Kidney glomerular epithelial cell (primary cell): ENCODE measurements around the gene PRICKLE3.
A peak's percentile ranks its signal among the peaks of the same experiment; 100 is the strongest.
"Not testable (repeated sequence)": the region's sequence is repeated elsewhere in the genome, so short reads cannot be mapped to it uniquely, and the experiment has no call there.

Experiments used
- DNase-seq: peaks from one replicate; lab custom pipeline; 2025; lab: John Stamatoyannopoulos, UW

The PRICKLE3 gene

GRCh38 chrX:49157194-49157593 is 29.0 kb downstream of the PRICKLE3 start:
- DNase-seq, result no peak

- DNase-seq, result peak; percentile 50
Observed at GRCh38 chrX:49155900-49156837, 30.0 kb downstream of the PRICKLE3 start.

DNA sequence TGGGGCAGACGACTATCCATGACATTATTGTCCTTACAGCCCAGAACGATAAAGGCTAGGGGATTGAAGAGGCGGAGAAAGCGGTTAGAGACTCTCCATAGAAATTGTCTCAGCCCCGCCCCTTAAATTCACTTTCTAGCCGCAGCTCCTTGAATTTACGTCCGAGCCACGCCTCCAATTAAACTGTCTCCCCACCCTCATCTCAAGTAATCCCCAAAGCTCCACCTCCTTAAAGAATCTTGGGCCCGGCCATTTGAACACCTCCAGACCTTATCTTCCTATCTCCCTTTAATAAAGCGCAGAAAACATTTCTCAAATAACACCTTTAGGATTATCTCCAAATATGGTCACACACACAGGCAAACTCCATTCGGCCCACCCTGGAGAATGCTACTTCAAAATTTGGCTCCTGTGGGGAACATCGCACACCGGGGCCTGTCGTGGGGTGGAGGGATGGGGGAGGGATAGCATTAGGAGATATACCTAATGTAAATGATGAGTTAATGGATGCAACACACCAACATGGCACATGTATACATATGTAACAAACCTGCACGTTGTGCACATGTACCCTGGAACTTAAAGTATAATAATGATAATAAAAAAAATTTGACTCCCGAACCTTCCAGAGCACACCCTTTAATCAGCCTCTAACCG is 30.8 kb downstream of the PRICKLE3 start:
- peak; percentile 24 for DNase-seq

- no peak for DNase-seq
Observed at GRCh38 chrX:49153467-49153866, 32.7 kb downstream of the PRICKLE3 start.

DNA sequence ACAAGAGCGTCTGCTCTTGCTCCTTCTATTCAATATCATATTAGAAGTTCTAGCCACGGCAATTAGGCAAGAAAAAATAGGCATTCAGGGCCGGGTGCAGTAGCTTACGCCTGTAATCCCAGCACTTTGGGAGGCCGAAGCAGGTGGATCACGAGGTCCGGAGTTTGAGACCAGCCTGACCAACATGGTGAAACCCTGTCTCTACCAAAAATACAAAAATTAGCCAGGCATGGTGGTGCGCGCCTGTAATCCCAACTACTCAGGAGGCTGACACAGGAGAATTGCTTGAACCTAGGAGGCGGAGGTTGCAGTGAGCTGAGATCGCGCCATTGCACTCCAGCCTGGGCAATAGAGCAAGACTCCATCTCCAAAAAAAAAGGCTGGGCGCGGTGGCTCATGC is 36.9 kb downstream of the PRICKLE3 start:
- not testable (repeated sequence) for DNase-seq

DNA sequence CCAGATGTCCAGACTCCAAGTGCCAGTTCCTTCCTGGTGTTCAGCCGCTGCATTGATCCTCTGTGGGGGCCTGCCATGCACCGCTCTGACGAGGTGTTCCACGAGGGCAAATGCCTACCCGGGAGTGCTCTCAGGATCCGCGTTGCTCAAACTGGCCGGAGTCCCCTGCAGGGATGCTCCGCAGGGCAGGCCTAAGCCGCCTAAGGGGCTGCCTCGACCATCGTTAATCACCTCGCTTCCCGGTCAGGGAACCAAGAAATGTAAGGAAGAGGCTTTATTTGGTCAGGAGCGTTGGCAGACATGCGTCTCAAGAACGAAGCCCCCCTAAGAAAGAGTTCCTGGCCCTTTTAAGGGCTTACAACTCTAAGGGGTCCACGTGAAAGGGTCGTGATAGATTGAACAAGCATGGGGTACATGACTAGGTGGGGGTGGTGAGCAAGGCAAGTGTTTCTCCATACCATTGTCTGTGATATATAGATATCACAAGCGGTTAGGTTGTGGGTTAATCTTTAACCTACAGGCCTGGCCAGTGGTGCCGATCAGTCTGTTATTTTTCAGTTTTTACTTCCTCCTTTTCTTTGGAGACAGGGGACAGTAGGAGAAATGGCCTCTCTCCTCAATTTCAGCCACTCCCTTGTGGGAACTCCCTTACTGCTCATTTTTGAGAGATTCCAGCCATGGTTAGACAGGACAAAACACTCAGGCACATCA is 37.6 kb downstream of the PRICKLE3 start:
- not testable (repeated sequence) for DNase-seq

GRCh38 chrX:49147936-49148335 is 38.2 kb downstream of the PRICKLE3 start:
- no peak for DNase-seq

DNA sequence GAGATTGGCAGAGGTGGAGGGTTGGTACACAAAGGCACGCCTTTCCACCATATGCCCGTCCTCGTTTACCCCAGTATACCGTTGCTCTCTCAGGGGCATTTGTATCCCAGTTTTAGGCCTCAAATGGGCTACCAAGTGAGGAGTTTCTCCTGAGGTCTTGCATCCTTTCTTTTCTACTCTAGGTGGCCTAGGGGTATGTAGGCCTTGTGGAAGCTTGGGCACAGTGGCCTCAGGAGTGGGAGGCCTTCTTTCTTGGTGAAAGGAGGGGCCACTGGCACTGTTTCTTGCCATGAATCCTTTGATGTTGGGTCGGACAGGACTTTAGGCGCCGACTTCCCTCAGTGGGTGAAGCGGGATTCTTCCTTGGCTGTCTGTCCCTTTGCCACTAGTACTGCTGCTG is 38.9 kb downstream of the PRICKLE3 start:
- DNase-seq, result no peak

- DNase-seq, result not testable (repeated sequence)
Observed at GRCh38 chrX:49143154-49143553, 43.0 kb downstream of the PRICKLE3 start.

DNA sequence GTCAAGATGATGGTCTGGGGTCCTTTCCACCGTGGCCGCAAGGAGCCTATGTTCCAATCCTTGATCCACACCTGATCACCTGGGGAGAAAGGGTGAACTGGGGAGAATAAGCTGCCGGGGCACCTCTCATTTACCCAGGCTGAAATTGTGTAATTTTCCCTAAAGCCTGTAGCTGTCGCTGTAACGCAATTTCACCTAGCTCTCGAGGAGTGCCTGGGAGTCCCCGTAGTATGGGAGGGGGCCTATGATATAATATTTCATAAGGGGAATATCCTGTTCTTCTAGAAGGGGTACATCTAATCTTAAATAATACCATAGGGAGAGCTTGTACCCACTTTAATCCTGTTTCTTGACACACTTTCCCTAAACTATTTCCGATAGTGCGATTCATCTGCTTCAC is 43.9 kb downstream of the PRICKLE3 start:
- DNase-seq, result not testable (repeated sequence)

DNA sequence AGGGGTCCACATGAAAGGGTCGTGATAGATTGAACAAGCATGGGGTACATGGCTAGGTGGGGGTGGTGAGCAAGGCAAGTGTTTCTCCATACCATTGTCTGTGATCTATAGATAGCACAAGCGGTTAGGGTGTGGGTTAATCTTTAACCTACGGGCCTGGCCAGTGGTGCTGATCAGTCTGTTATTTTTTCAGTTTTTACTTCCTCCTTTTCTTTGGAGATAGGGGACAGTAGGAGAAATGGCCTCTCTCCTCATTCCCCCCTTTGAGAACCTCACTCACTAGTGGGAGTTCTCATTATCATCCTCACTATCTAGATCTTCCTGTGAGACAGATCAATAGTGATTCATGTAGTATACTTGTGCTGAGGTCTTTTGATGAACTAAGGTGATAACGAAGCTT is 46.5 kb downstream of the PRICKLE3 start:
- no peak for DNase-seq

DNA sequence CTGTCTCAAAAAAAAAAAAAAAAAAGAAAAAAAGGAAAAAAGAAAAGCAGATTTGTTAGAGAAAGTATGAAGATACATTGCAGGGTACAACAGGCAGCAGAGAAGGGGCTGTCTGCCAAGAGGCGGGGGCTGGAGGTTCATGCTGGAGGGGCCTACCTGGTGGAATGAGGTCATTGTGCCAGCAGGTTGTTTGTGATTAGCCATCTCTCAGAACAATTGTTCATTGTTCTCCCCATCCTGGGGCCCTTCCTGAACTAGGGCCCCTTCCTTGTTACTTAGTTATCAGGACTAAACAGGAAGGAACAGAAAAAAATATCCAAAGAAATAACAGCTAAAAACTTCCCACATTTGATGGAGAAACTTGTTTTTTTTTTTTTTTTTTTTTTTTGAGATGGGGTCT is 48.7 kb downstream of the PRICKLE3 start:
- no peak for DNase-seq

DNA sequence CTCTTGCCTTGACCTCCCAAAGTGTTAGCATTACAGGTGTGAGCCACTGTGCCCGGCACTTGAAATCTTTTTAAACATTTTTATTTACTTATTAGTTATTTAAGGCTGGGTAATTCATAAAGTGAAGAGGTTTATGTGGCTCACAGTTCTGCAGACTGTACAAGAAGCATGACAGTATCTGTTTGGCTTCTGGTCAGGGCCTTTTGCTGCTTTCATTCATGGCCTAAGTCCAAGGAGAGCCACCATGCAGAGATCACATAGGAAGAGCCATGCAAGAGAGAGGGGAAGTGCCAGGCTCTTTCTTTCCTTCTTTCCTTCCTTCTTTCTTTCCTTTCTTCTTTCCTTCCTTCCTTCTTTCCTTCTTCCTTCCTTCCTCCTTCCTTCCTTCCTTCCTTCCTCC is 52.4 kb downstream of the PRICKLE3 start:
- DNase-seq, result no peak

GRCh38 chrX:49132275-49132674 is 53.9 kb downstream of the PRICKLE3 start:
- DNase-seq, result not testable (repeated sequence)

DNA sequence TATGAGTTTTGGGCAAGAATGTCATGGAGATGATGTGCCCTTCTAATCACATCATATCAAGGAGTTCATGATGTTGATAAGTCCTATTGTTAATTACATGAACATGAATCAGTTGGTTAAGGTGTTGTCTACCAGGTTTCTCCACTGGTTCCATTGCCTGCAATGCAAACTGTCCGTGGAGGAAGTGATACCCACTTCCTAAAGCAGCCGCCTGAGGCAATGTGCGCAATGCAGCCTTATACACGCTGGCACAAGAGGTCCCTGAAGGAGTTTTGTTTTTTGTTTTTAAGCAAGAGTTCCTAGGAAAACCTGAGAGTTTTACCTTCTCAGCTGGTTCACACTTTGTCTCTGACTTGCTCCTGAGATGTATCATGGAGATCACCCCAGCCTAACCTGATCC is 56.7 kb downstream of the PRICKLE3 start:
- DNase-seq, result no peak

DNA sequence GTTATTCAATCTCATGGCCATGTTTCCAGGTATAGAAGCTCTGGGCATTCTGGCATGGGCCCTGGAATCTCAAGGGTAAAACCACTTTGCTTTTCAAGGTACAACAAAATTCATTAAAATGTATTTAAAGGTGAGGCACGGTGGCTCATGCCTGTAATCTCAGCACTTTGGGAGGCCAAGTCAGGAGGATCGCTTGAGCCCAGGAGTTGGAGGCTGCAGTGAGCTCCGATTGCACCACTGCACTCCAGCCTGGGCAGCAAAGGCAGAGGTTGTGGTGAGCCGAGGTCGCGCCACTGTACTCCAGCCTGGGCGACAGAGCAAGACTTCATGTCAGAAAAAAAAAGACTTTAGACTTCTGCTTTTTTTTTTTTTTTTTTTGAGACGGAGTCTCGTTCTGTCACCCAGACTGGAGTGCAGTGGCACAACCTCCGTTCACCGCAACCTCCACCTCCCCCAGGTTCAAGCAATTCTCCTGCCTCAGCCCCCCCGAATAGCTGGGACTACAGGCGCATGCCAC is 58.4 kb downstream of the PRICKLE3 start:
- not testable (repeated sequence) for DNase-seq
